Stimulated activated CD4-positive, alpha-beta T cell treated with anti-CD3 and anti-CD28 coated beads, Interleukin-12 subunit alpha, Interleukin-12 subunit beta, amount 100 ng/mL, for 48 hours (primary cell): Measurements from ENCODE around the gene BTBD9.

Source experiments
- DNase-seq, 3 donors: peaks; one replicate each; pipeline ENCODE4 v3.0.0-alpha.2; 2020; ENCODE audit warnings: low read depth in 2 of 3, low spot score in 1 of 3

BTBD9 gene

DNA sequence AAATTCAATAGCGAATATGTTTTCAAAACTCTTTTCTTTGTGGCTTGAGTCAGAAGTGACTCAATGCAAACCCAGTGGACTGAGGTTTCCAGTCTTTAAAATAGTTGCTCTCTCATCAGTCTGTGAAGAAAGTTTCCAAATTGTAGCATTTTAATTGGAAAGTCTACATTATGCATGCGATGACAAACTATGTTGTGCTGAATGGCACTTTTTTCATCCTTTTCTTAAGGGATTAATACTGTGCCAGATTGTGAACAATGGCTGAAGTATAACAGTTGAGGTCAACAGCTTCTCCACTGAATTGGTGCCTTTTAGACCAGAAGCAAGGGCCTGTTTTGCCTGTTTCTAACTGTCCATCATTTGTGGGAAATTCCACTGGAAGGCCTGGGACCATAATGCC is 377.1 kb downstream of the BTBD9 start:
- no peak for DNase-seq

DNA sequence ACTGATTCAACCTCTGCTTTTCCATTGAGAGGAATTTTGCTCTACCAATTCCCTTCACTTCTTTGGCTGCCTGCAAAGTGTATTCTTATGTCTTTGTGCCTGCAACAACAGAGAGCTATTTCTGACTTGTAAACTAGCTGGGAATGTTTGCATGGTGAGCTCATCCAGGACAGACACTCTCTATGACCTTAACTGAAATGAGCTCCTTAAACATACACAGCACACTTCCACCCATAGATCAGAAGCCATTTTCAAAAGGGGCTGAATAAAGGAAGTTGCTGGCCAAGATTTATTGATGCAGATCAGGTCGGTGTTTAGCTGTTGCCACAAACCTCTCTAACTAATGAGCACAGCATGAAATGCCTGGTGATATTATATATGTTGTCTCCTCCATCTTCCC is 377.7 kb downstream of the BTBD9 start:
- no peak for DNase-seq

DNA sequence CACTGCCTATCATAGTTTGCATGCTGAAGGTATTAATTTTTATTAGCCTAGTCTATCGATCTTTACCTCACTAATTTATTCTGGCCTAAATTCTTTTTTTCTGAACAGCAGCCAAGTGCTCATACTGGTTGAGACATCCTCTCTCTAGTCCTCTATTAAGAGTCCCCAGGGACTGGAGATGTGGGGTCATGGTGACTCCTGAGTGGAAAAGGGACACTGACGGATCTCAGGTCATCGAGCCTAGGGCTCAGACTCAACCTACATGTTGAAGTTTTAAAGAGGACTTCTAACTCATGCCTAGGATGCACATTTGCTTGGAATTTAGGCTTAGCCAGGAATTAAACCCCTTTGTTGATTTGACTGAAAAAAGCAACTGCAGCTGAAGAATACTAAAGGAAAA is 378.1 kb downstream of the BTBD9 start:
- no peak for DNase-seq

DNA sequence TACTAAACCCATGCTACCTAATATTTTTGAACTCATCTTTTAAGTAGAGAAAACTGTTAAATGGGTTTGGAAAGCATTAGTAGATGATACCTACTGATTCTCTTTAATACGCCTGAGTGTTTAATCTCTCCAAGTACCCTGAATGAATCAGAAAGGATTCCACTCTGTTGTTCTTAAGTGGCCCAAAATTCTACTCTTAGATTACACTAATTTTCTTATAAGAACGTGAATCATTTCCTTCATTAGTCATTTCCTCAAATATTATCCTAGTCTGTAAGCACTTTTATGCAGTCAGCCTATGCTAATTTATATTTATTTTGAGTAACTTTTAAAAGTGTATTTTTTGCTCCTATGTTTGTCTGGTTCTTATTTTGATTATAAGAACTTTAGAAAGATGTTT is 380.0 kb downstream of the BTBD9 start:
- DNase-seq = no peak

DNA sequence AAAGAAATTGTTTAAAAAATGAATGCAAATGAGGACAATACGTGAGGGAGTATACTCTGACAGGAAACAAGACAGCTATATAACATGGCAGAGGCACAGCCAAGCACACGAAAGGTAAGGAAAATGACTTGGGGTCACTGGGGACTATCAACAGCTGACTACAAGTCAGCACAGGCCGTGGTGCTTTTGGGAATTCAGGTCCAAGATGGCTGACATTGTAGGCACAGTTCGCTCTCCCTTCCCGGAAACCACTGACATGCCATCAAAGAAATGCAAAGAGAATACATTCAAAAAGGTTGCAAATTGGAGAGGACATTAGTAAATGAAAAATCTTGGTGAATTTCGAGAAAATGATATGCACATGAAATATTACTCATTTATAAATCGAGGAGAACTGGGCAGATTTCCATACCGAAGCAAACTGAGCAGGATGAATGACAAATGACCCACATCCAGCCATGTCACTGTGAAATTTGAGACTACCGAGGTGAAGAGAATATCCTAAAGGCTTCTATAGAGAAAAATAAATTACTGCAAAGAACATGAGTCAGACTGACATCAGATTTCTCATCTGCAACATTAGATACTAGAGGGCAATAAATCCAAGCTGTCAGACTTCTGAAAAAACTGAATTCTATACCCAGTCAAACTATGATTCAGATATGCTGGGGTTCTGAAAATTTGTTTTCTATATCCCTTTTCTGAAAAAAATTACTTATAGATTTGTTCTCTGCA is 391.1 kb downstream of the BTBD9 start:
- no peak for DNase-seq

DNA sequence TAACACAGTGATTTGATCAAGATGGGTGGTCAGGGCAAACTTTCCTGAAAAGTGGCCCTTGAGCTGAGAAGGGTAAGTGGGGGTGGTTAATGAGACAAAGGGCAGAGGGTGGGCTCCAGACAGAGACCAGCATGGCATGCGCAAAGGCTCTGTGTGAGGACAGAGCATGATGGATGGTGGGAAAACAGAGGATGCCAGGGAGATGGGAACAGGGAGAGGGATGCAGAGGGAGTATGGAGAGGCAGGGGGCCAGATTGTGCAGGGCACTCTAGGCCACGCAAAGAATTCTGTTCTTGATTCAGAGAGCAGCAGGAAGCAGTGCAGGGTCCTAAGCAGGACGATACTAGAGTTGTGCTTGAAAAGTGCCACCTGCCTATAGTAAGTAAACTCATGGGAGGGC is 394.4 kb downstream of the BTBD9 start:
- no peak for DNase-seq

DNA sequence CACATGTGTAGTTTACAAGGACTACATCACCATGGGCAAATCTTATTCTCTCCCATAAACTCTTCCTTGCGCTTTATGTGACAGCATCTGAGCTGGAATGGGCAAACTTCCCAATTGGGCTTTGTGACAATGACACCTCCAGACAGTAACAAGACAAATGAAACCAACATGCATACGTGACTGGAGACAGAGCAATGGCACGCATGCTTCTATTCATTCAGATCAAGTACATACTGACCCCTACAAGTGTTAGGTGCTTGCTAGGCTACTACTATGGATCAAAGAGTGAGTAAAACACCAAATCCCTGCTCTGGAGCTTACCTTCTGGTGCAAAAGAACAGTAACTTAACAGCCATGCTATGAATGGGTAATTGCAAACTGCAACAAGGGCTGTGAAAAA is 394.9 kb downstream of the BTBD9 start:
- DNase-seq = no peak

DNA sequence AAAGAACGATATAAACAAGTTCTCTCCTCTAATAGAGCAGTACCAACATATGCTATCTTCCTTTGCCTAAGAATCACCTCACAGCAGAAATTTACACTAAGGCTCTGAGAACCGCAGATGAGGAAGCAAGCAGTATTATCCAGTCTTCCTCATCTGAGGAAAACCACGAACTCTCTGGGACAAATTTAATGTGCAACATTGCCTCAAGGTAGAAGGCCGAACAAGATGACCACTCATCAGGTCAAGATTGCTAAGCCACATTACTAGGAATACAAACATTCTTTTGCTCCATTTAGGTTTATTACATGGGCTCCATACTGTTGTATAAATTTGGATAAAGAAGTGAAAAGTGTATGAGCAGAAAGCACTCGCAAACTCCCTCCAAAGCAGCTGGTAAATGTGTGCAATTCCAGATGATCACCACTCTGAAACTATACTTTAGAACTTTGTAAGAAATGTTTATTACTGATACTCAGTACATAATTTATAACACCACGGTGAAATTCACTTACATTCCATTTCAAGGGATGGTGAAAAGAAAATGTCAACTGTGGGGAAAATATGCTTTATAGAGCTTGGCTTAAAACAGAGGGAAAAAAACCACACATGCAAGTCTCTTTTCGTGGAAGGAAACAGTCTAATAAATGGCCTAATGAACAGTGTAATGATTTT is 398.4 kb downstream of the BTBD9 start:
- no peak for DNase-seq

DNA sequence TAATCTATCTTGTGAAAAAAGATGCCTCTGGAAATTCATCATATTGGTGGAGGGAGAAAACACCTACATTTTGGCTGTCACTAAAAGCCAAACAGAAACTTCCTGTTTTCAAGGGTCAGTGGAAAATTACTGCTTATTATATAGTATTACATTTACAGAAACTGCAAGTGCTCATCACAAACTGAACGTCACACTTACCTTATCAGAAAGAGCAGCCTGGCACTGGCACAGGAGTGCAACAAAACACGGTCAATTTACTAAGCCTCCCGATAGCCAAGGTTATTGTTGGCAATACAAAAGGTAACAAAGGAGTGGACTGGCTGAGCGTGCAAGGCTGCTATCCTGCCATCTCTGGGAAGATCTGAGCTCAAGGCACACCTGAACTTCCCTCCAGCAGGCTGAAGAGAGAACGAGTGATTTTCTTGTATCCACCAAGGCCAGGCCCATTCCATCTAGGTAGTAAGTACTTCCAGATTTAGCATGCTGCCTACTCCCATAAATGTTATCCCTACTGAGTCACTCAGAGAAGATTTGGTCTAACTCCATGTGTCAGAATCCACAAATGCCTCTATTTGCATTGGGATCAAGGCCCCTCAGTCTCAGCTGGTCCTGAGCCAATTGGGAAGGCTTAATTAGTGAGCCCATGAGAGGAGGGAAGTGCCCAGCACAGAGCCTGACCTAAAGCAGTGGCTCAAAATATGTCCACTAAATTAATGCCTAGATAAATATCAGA is 399.8 kb downstream of the BTBD9 start:
- DNase-seq = no peak

DNA sequence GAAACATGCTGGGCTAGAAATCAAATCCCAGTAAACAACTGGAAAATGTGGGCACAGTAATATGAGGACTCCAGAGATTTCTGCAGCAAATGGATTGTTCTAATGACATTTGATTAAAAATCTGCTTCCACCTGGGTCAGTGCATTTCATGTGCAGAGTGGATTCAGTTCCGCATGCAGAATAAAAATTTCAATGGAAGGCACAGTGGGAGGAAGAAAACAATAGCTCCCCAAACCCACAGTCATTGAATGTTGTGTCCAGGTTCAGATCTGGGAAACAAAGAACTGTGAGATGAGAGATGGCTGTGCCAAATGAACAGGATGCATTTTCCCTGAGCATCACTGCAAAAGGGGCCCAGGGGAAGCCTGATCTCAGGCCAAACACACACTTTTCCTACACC is 403.1 kb downstream of the BTBD9 start:
- no peak for DNase-seq

DNA sequence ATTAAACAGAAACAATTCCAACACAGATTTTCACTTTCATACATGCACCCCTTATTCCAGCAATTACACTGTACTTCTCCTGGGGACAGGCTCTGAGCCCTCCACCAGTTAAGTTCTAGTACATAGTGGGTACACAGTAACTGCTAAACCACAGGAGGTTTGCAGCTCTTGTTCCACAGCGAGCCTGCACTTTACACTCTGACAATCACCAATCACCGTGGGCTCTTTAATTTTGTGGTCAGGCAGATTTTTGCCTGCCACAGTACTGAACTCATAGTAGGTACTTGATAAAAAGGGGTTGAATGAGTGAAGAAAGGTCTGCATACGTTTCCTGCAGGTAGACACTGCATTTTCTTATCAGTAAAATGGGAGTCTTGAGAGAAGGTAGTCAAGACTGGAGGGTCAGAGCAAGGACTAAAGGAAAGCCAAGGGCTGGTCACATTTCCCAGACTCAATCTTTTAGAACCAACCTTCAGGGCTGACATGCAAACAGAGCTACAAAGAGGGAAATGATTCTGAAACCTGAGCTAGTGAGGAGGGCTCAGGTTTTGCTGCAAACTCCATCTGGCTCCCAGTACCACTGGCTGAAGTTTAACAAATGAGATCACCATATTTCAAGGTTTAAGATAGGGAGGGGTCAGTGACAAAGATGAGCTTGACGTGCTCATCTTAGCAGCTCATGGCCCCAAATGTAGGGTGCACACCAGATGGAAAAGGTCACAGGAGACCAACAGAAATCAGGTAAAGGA is 404.6 kb downstream of the BTBD9 start:
- no peak for DNase-seq

DNA sequence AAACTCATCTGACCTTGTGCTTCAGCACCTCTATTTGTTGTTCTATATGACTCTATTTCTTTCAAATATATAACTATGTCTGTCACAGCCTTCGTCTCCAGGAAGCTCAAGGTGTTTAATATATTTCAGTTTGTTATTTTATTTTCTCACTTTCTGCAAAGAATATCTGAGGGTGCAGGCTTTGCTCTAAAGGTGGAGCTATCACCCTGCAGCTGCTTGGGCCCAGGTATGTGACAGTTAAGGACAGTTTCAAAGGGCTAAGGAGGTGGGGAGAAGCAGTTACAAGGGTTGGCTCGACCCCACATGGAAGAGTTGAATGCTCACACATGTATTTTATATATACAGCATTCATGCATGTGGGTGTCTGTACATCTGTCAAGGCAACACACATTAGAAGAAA is 405.6 kb downstream of the BTBD9 start:
- no peak for DNase-seq

DNA sequence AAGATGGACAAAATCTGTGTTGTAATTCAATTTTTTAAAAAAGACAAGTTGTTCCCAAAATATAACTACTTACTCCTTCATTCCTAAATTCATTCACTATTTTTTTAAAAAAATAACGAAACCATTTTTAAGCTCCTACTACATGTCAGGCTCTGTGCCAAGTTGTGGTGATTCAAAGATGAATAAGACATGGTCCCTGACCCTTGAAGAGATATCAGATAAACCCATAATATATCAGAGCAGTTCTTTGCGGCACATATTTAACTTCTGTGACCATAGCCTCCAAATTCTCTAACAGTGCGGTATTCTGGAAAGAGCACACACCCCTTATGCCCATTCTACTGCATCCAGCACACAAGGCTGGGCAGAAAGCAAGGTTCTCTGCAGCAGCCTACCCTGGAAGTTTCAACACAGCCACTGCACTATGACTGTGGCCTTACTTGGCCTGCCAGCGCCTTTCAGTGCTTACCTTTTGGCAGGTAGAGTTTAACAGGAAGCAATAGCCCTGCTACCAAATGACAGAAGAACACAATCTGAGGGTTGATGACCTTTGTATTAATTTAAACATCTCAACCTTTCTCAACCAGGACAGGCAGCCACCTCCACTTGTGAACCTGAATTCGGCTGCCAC is 406.5 kb downstream of the BTBD9 start:
- DNase-seq = no peak

DNA sequence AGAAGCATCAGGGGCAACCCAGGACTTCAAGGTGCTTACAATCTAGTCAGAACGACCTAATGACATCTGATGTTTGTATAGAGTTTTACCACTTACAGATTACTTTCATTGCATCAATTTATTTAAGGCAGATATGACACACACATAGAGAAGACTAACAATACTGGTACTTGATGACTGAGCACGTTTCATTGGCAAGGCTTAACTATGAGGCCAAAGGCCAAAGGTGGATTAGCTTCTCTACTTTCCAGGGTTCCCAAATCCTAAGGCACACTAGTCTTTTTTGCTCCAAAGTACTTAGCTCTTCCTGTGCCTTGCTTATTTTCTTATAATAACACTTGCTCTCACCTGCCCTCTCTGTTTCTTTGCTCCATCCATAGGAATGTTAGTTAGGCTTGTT is 414.0 kb downstream of the BTBD9 start:
- no peak for DNase-seq

DNA sequence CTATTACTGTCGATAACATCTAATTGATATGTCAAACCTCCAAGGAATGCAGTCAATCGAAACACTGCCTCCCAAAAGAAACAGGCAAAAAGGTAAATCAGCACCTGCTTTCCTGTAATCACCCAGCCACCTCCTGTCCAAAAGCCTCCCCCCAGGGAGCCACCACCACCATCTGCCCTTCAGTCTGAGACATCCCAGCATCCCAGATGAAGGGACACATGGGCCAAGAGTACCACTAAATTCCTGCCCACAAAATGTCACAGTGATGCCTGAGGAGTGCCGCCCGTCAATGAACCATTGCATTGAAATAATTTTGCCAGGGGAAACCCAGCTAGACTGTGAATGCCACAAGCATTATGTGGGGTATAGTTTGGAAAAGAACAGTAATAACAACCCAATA is 418.5 kb downstream of the BTBD9 start:
- DNase-seq = no peak

DNA sequence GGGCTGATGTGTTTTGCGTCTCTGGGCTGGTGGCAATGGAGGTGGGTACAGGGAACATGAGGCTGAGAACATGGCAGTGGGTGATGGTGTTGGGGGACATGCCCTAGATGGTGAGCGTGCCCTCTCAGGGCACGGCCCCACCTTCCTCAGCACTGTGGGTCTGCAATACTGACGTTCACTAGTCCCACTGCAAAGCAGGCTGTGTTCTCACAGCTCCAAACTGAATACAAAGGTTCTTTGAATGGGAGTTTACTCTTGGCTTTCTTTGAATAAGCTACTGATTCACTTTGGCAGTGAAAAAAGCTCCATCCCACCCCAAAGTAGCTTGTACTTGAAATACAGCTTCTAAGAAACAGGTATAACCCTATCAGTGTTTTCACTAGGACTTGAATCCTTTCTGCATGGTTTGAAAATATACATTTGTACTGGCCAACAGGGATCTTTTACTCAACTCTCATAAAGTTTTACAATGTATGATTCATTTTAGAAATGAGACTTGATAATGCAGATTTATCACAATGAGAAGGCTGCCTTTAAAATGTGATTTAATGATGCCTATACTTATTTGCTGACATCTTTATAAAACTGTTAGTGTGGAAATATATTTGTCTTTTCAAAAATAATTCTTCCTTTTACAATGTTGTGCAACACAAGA is 419.5 kb downstream of the BTBD9 start:
- no peak for DNase-seq

DNA sequence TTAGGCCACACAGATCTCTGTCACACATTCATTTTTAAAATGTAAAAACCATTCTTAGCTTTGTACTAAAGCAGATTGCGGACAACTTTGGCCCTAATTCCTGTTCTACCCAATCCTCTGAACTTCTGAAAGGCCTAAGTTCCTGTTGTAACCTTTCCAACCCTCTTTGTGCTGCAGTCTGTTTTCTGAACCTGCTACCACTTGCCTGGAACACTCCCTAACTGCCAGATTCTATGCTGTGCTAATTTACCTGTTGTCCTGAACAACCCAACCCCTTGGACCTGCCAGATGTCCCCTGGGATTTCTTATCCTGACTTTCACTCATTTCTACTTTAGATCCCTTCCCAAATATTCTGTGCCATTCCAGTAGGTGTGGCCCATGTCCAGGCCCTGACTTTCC is 421.5 kb downstream of the BTBD9 start:
- no peak for DNase-seq

DNA sequence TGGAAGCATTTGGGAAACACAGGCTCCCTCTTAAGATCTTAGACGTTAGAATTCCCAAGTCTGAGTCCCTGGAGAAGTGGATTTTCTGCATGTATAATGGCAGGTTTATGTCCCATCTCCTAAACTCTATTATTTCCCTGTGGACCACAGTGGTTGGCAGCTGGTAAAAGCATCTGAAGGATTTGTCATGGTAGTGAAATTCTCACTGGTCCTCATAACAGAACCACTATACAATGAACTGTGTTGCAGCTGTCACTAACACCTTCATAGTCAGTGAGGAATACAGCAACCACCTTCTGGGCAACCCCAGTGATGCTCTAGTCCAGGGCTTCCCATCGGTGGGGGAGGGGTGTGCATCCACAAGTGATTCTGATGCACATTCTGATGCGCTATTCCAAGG is 423.3 kb downstream of the BTBD9 start:
- DNase-seq = no peak

DNA sequence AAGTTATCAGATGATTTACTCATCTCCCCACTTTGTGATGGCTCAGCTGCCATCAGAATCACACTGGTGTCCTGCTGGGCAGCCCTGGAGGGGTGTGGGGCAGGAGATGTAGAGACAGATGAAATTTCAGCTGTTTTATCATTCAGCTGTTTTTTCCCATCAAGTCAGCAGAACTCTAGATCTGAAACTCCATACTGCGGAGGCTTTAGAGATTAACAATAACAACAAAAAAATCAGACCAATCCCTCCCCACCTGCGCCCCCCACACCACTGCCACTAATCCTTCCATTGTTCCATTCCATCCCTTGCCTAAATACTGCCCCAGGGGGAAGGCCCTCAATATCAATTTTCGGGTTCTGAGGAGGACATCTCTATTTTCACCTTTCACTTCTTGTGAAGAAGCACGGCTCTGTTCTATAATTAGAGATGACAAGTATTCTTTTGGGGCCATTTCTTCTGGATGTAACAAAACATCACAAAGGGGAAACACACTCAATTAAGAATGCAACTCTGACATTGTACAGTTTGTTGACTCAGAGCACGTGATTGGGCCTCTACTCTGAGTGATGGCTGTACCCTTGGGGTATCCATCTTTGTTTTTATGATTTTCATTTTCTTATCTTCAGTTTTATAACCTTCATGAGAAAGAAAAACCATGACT is 423.9 kb downstream of the BTBD9 start:
- no peak for DNase-seq

DNA sequence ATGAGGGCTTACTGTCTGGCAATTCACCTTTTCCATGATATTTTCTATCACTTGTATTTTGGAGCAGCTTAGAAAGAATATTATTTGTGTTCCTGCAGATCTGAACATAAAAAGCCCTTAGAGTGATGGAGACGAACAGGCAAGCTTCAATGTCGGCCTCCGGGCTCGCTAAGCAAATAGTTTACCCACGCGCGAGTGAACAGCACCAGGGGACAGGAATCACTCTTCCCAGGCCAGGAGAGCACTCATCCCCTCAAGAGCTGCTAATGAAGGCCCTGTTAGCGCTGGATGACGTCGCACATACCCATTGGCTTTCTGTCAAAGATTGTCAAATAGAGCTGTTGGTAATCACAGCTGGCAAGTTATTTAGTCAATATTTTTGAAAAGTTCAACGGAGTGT is 424.5 kb downstream of the BTBD9 start:
- no peak for DNase-seq
